ENCODE measurements around the gene POLR2H.

The POLR2H gene

GRCh38 chr3:184352149-184352785 lies 9.2 kb upstream of the POLR2H start:
- DNase-seq (ENCODE audit: low read depth, low spot score), result no peak

- no peak for DNase-seq (ENCODE audit: low read depth, low spot score)
Measured at GRCh38 chr3:184352897-184353545, 8.5 kb upstream of the POLR2H start.

- DNase-seq (ENCODE audit: low read depth, low spot score), result no peak
Measured at GRCh38 chr3:184353546-184353941, 8.0 kb upstream of the POLR2H start.

GRCh38 chr3:184354121-184354728 lies 7.3 kb upstream of the POLR2H start:
- no peak for DNase-seq (ENCODE audit: low read depth, low spot score)

GRCh38 chr3:184354754-184355153 lies 6.8 kb upstream of the POLR2H start:
- no peak for DNase-seq (ENCODE audit: low read depth, low spot score)

- no peak for DNase-seq (ENCODE audit: low read depth, low spot score)
Measured at GRCh38 chr3:184355261-184356040, 6.1 kb upstream of the POLR2H start.

- no peak for DNase-seq (ENCODE audit: low read depth, low spot score)
Measured at GRCh38 chr3:184357248-184358123, 4.0 kb upstream of the POLR2H start.

GRCh38 chr3:184358124-184358767 lies 3.3 kb upstream of the POLR2H start:
- no peak for DNase-seq (ENCODE audit: low read depth, low spot score)

GRCh38 chr3:184358921-184359350 lies 2.6 kb upstream of the POLR2H start:
- no peak for DNase-seq (ENCODE audit: low read depth, low spot score)

GRCh38 chr3:184359610-184360009 lies 1.9 kb upstream of the POLR2H start:
- DNase-seq (ENCODE audit: low read depth, low spot score), result no peak

GRCh38 chr3:184360070-184360928 lies 1.2 kb upstream of the POLR2H start:
- DNase-seq (ENCODE audit: low read depth, low spot score), result no peak

- no peak for DNase-seq (ENCODE audit: low read depth, low spot score)
Measured at GRCh38 chr3:184360929-184361531, 480 bp upstream of the POLR2H start.

GRCh38 chr3:184361932-184362667 lies 590 bp downstream of the POLR2H start:
- DNase-seq (ENCODE audit: low read depth, low spot score), result no peak

- peak; percentile 90 for DNase-seq (ENCODE audit: low read depth, low spot score)
Measured at GRCh38 chr3:184362668-184363546, 1.4 kb downstream of the POLR2H start.

- DNase-seq (ENCODE audit: low read depth, low spot score), result no peak
Measured at GRCh38 chr3:184366619-184367289, 5.2 kb downstream of the POLR2H start.

- no peak for DNase-seq (ENCODE audit: low read depth, low spot score)
Measured at GRCh38 chr3:184368116-184368515, 6.6 kb downstream of the POLR2H start.

- DNase-seq (ENCODE audit: low read depth, low spot score), result no peak
Measured at GRCh38 chr3:184368586-184369183, 7.2 kb downstream of the POLR2H start.
